Endothelial cell of umbilical vein (primary cell): ENCODE measurements around the gene KCP. TPM values are rescaled to one million over a fixed set of nuclear protein-coding genes. Genes with fewer than 3 reads are reported as not detected.

ENCODE experiments used
- BruUV-seq: library from RNA; stranded (reverse); fragments of 400-500 nt; replicated peaks from 2 replicates; lab custom pipeline; 2021; lab: Mats Ljungman, UMichigan
- CTCF ChIA-PET: fragments of 300-600, 350-600 bp; sonication (Branson Sonifier 250); formaldehyde crosslinking; loops from one replicate; lab custom pipeline; 2021; ENCODE audit warnings: antibody characterized with exemption, inconsistent platforms; lab: Charles Lee
- POLR2A ChIA-PET: fragments of 300-600, 350-600 bp; sonication (Branson Sonifier 250); formaldehyde crosslinking; loops from one replicate; lab custom pipeline; 2021; ENCODE audit warnings: antibody characterized with exemption, inconsistent platforms; lab: Charles Lee
- DNase-seq: peaks from one replicate; pipeline ENCODE4 v3.0.0-alpha.2; 2011; ENCODE audit warnings: low read depth, low spot score
- FAIRE-seq: peaks from 2 replicates; lab custom pipeline; 2011; peaks lifted over from hg19 to GRCh38; lab: Jason Lieb, UNC
- H2AFZ ChIP-seq: 2 replicates; pipeline ENCODE4 v1.6.0; 2012; ENCODE audit warnings: low read depth, low read length, control low read depth, inconsistent platforms
- H3K27ac ChIP-seq: 2 replicates; pipeline ENCODE4 v1.5.1; 2011; ENCODE audit warnings: low read depth, mild to moderate bottlenecking, control low read depth, low read length, moderate library complexity; ENCODE audit not compliant: insufficient read depth
- H3K27me3 ChIP-seq, 2 experiments: 2 replicates each; pipeline versions ENCODE4 v1.6.0 to v1.6.1; 2011; ENCODE audit warnings: low read length in 2 of 2, mixed read lengths in 1 of 2; ENCODE audit not compliant: control insufficient read depth in 2 of 2, insufficient read depth in 2 of 2
- H3K36me3 ChIP-seq, 2 experiments: 2 replicates in 1 of 2; 3 replicates in 1 of 2; pipeline ENCODE4 v1.5.1; 2011; ENCODE audit warnings: low read length in 2 of 2, mild to moderate bottlenecking in 1 of 2, moderate library complexity in 1 of 2; ENCODE audit not compliant: control insufficient read depth in 2 of 2, insufficient read depth in 2 of 2; ENCODE audit errors: extremely low read depth in 1 of 2
- H3K4me1 ChIP-seq: 3 replicates; pipeline ENCODE4 v1.5.1; 2011; ENCODE audit warnings: mild to moderate bottlenecking, low read length; ENCODE audit not compliant: control insufficient read depth, insufficient read depth; ENCODE audit errors: extremely low read depth
- H3K4me2 ChIP-seq: 2 replicates; pipeline ENCODE4 v1.6.1; 2011; ENCODE audit warnings: low read length, control low read depth, mixed read lengths; ENCODE audit not compliant: insufficient read depth
- H3K4me3 ChIP-seq, 3 experiments: fragments of 200-600 bp in 1 of 3; sonication (generic), shearing (Covaris generic) in 1 of 3; replicated peaks in 1 of 3; 2 replicates each; pipeline ENCODE4 v1.5.1; 2011 to 2016; ENCODE audit warnings: control low read depth in 3 of 3, low read length in 3 of 3, mild to moderate bottlenecking in 2 of 3, inconsistent platforms in 1 of 3, low read depth in 1 of 3, moderate library complexity in 1 of 3; ENCODE audit not compliant: insufficient read depth in 1 of 3
- H3K79me2 ChIP-seq: 2 replicates; pipeline ENCODE4 v1.6.0; 2012; ENCODE audit warnings: low read length, inconsistent platforms; ENCODE audit not compliant: control insufficient read depth, insufficient read depth
- H3K9ac ChIP-seq: replicated peaks from 2 replicates; pipeline ENCODE3; 2011; ENCODE audit warnings: low read length, control low read depth; ENCODE audit not compliant: insufficient read depth; ENCODE audit errors: extremely low read depth
- H3K9me1 ChIP-seq: replicated peaks from 3 replicates; pipeline ENCODE4 v1.6.0; 2011; ENCODE audit warnings: mild to moderate bottlenecking, low read length; ENCODE audit not compliant: control insufficient read depth, insufficient read depth; ENCODE audit errors: extremely low read depth
- H3K9me3 ChIP-seq: replicated peaks from 2 replicates; pipeline ENCODE4 v1.5.1; 2012; ENCODE audit warnings: low read length, inconsistent platforms; ENCODE audit not compliant: control insufficient read depth, insufficient read depth
- H4K20me1 ChIP-seq: replicated peaks from 2 replicates; pipeline ENCODE3; 2011; ENCODE audit warnings: mild to moderate bottlenecking, low read length; ENCODE audit not compliant: control insufficient read depth, insufficient read depth; ENCODE audit errors: extremely low read depth
- EZH2 ChIP-seq: IDR thresholded peaks from 2 replicates; pipeline ENCODE4 v1.6.1; 2012; ENCODE audit warnings: borderline replicate concordance, low read depth, mild to moderate bottlenecking, moderate library complexity, low read length, inconsistent platforms; ENCODE audit not compliant: severe bottlenecking
- FOS ChIP-seq: IDR thresholded peaks from 2 replicates; pipeline ENCODE4 v1.6.1; 2011; ENCODE audit warnings: mild to moderate bottlenecking, low read length, moderate library complexity, borderline replicate concordance; ENCODE audit not compliant: insufficient read depth
- GATA2 ChIP-seq: IDR thresholded peaks from 2 replicates; pipeline ENCODE4 v1.7.0; 2011; ENCODE audit warnings: low read depth, mild to moderate bottlenecking, moderate library complexity, mixed read lengths, low read length; ENCODE audit not compliant: insufficient read length, insufficient read depth
- JUN ChIP-seq: IDR thresholded peaks from 2 replicates; pipeline ENCODE4 v1.6.1; 2011; ENCODE audit warnings: borderline replicate concordance, low read depth; ENCODE audit not compliant: insufficient read length, insufficient read depth
- MYC ChIP-seq: IDR thresholded peaks from one replicate; pipeline ENCODE4 v1.6.1; 2011; ENCODE audit warnings: mild to moderate bottlenecking, low read depth, low read length
- POLR2A ChIP-seq: IDR thresholded peaks from 2 replicates; pipeline ENCODE4 v1.6.1; 2012; ENCODE audit warnings: low read depth, mild to moderate bottlenecking, control low read depth, low read length
- POLR2AphosphoS5 ChIP-seq: IDR thresholded peaks from 2 replicates; pipeline ENCODE4 v1.6.1; 2012; ENCODE audit warnings: low read depth, mild to moderate bottlenecking, control low read depth, low read length, moderate library complexity; ENCODE audit not compliant: insufficient read depth
- dilution Hi-C: fragments of 300-500 bp; cut with MboI; formaldehyde crosslinking; loops from one replicate; pipeline ENCODE4 v1.15.0; 2019; ENCODE audit warnings: low sequenced_read_pairs; ENCODE audit not compliant: extremely low pct_ligation_motif_present
- intact Hi-C: fragments of 100-400 bp; cut with micrococcal nuclease; formaldehyde crosslinking; loops from one replicate; pipeline ENCODE4 v1.10.0; 2022
- polyA plus RNA-seq, 4 experiments: library from polyadenylated mRNA; depleted of rRNA in 3 of 4; stranded (reverse) in 3 of 4; unstranded in 1 of 4; fragments of >200 nt; gene quantifications; 2 replicates each; pipeline versions ENCODE4 v1.2.1 to v1.2.3, GENCODE V29; 2011 to 2012; ENCODE audit warnings: missing spikeins in 1 of 4
- total RNA-seq: library from RNA; stranded (reverse); gene quantifications from 2 replicates; pipeline ENCODE4 v1.2.3, GENCODE V29; 2021
- TF ChIP-seq, protein P1 (sequence below), 2 donors: IDR thresholded peaks; 1 replicate in 1 of 2; 2 replicates in 1 of 2; pipeline ENCODE4 v1.5.1; 2011; ENCODE audit warnings: low read length in 2 of 2, mild to moderate bottlenecking in 2 of 2, moderate library complexity in 2 of 2, control low read depth in 1 of 2, inconsistent platforms in 1 of 2, low read depth in 1 of 2; ENCODE audit not compliant: insufficient read depth in 1 of 2; ENCODE audit errors: extremely low read depth in 1 of 2
- TF ChIP-seq, protein P2 (sequence below): IDR thresholded peaks from 2 replicates; pipeline ENCODE4 v1.6.1; 2011; ENCODE audit not compliant: insufficient read depth, insufficient read length

The KCP gene
- total and polyA plus RNA-seq, 2 donors (not counting 3 experiments of a cell fraction or from before 2014, with no cell fraction given) = not detected

- intact Hi-C loops (no loop called here), dilution Hi-C loops (no loop called here)
- Histone ChIP-seq H3K79me2 (no peaks in the 10 kb centered on the region), H3K27ac (no peak overlapping the region), H3K27me3 (peaks cover 1 to 2% of the 10 kb centered on the region in 2 experiments), H2AFZ (no peak overlapping the region), H4K20me1 (no peaks in the 10 kb centered on the region), H3K9me3 (no peaks in the 10 kb centered on the region), H3K9me1 (no peaks in the 10 kb centered on the region), H3K36me3 (no peaks in the 10 kb centered on the region), H3K4me3 (no peak overlapping the region), H3K9ac (no peak overlapping the region), H3K4me1 (no peaks in the 10 kb centered on the region), H3K4me2 (no peak overlapping the region)
- TF ChIP-seq, protein P1, sequence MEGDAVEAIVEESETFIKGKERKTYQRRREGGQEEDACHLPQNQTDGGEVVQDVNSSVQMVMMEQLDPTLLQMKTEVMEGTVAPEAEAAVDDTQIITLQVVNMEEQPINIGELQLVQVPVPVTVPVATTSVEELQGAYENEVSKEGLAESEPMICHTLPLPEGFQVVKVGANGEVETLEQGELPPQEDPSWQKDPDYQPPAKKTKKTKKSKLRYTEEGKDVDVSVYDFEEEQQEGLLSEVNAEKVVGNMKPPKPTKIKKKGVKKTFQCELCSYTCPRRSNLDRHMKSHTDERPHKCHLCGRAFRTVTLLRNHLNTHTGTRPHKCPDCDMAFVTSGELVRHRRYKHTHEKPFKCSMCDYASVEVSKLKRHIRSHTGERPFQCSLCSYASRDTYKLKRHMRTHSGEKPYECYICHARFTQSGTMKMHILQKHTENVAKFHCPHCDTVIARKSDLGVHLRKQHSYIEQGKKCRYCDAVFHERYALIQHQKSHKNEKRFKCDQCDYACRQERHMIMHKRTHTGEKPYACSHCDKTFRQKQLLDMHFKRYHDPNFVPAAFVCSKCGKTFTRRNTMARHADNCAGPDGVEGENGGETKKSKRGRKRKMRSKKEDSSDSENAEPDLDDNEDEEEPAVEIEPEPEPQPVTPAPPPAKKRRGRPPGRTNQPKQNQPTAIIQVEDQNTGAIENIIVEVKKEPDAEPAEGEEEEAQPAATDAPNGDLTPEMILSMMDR (IDR thresholded peaks at IDR 0.05; ENCODE audit: extremely low read depth in 1 of 2, insufficient read depth in 1 of 2, low read depth in 1 of 2, low read length in 2 of 2) = no peak
- TF ChIP-seq JUN (no peak), POLR2AphosphoS5 (no peak), FOS (no peak), POLR2A (no peak), EZH2 (no peak), GATA2 (no peak), MYC (no peak)
- TF ChIP-seq, protein P2, sequence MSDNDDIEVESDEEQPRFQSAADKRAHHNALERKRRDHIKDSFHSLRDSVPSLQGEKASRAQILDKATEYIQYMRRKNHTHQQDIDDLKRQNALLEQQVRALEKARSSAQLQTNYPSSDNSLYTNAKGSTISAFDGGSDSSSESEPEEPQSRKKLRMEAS = no peak
- FAIRE-seq (no peak), DNase-seq (no peak)
- BruUV-seq = no TSS peak
- CTCF ChIA-PET = interaction anchor here (0.9 to 2.8 kb wide), 5 partner anchors 10 to 426 kb away, joined by 3 to 10 read pairs (median 5); partner anchors contain the start of gene ATP6V1F
- POLR2A ChIA-PET = interaction anchor here (0.7 kb wide), 1 partner anchor 459 kb away, joined by 3 read pairs; no protein-coding TSS in a partner anchor
Observed at GRCh38 chr7:128885370-128886187, 24.9 kb downstream of the KCP start.
